ENCODE results near the gene SEC61A2. TPM values are rescaled to one million over a fixed set of nuclear protein-coding genes. Genes with fewer than 3 reads are reported as not detected.

Gene SEC61A2
- total and polyA plus RNA-seq, 7 donors = 0.69 to 11.1 (median 7.5) TPM

GRCh38 chr10:12156367-12157123, 27.1 kb downstream of the SEC61A2 start:
- H3K4me1 ChIP-seq = no peaks in the 10 kb centered on the region
- intact Hi-C loops (cut with DNase I) = no loop called here
- H3K36me3 ChIP-seq = peaks cover 0 to 70% (median 28%) of the 10 kb centered on the region in 4 donors
- TF ChIP-seq POLR2A (IDR thresholded peaks at IDR 0.05) (no peak), EP300 (IDR thresholded peaks at IDR 0.05) (no peak), CTCF (IDR thresholded peaks at IDR 0.05) (no peak), POLR2AphosphoS5 (IDR thresholded peaks at IDR 0.05) (no peak)
- H3K27ac ChIP-seq = no peak overlapping the region
- H3K27me3 ChIP-seq = no peaks in the 10 kb centered on the region
- no peak for DNase-seq
- WGBS, 2 donors = 74 to 77% methylated on average over 14 of the region's 14 CpGs
- no peak overlapping the region for H3K4me3 ChIP-seq
- H3K9me3 ChIP-seq = no peaks in the 10 kb centered on the region

- no peak for DNase-seq
- Histone ChIP-seq H3K27ac (no peak overlapping the region), H3K36me3 (peaks cover 7 to 83% (median 33%) of the 10 kb centered on the region in 4 donors), H3K27me3 (no peaks in the 10 kb centered on the region), H3K4me3 (no peak overlapping the region), H3K4me1 (no peaks in the 10 kb centered on the region), H3K9me3 (no peaks in the 10 kb centered on the region)
- TF ChIP-seq POLR2A (IDR thresholded peaks at IDR 0.05) (no peak), POLR2AphosphoS5 (IDR thresholded peaks at IDR 0.05) (no peak)
- WGBS, 2 donors = 87 to 91% methylated on average over 3 of the region's 3 CpGs
- intact Hi-C loops (cut with DNase I) = no loop called here
Measured at GRCh38 chr10:12158111-12158510, 28.6 kb downstream of the SEC61A2 start.

- no peak overlapping the region for H3K27ac ChIP-seq
- intact Hi-C loops (cut with DNase I) = no loop called here
- no peak for TF ChIP-seq POLR2AphosphoS5 (IDR thresholded peaks at IDR 0.05)
- TF ChIP-seq POLR2A (IDR thresholded peaks at IDR 0.05) = no peak
- TF ChIP-seq EP300 (IDR thresholded peaks at IDR 0.05) = no peak
- no peak for TF ChIP-seq CTCF (IDR thresholded peaks at IDR 0.05)
- no peaks in the 10 kb centered on the region for H3K4me1 ChIP-seq
- peaks cover 7 to 91% (median 38%) of the 10 kb centered on the region in 4 donors for H3K36me3 ChIP-seq
- no peak for DNase-seq
- H3K9me3 ChIP-seq = no peaks in the 10 kb centered on the region
- H3K4me3 ChIP-seq = no peak overlapping the region
- WGBS, 2 donors = 96 to 97% methylated on average over 5 of the region's 5 CpGs
- H3K27me3 ChIP-seq = no peaks in the 10 kb centered on the region
Measured at GRCh38 chr10:12160664-12161063, 31.2 kb downstream of the SEC61A2 start.

GRCh38 chr10:12162927-12163326, 33.5 kb downstream of the SEC61A2 start:
- intact Hi-C loops (cut with DNase I) = no loop called here
- TF ChIP-seq POLR2AphosphoS5 (IDR thresholded peaks at IDR 0.05) (no peak), POLR2A (IDR thresholded peaks at IDR 0.05) (no peak), EP300 (IDR thresholded peaks at IDR 0.05) (no peak), CTCF (IDR thresholded peaks at IDR 0.05) (no peak)
- no peaks in the 10 kb centered on the region for H3K4me1 ChIP-seq
- no peak overlapping the region for H3K4me3 ChIP-seq
- no peaks in the 10 kb centered on the region for H3K27me3 ChIP-seq
- no peak overlapping the region for H3K27ac ChIP-seq
- DNase-seq = no peak
- no peaks in the 10 kb centered on the region for H3K9me3 ChIP-seq
- WGBS, 2 donors = 94 to 97% methylated on average over 6 of the region's 6 CpGs
- H3K36me3 ChIP-seq = peaks cover 7 to 99% (median 35%) of the 10 kb centered on the region in 4 donors

GRCh38 chr10:12164085-12164484, 34.6 kb downstream of the SEC61A2 start:
- no peaks in the 10 kb centered on the region for H3K9me3 ChIP-seq
- intact Hi-C loops (cut with DNase I) = no loop called here
- H3K36me3 ChIP-seq = peaks cover 7 to 97% (median 34%) of the 10 kb centered on the region in 4 donors
- no peaks in the 10 kb centered on the region for H3K4me1 ChIP-seq
- DNase-seq = no peak
- no peak for TF ChIP-seq EP300 (IDR thresholded peaks at IDR 0.05)
- TF ChIP-seq CTCF (IDR thresholded peaks at IDR 0.05) = no peak
- no peak for TF ChIP-seq POLR2A (IDR thresholded peaks at IDR 0.05)
- TF ChIP-seq POLR2AphosphoS5 (IDR thresholded peaks at IDR 0.05) = no peak
- H3K27ac ChIP-seq = no peak overlapping the region
- H3K27me3 ChIP-seq = no peaks in the 10 kb centered on the region
- whole genome bisulfite sequencing, 2 donors = 93 to 95% methylated on average over 12 of the region's 12 CpGs
- no peak overlapping the region for H3K4me3 ChIP-seq

Data from sigmoid colon (tissue), 7 donors.